PC-9 (cell line): ENCODE measurements around the gene SDK1.

Source experiments
- CTCF ChIP-seq: fragments of 200-600 bp; sonication (generic); conservative IDR thresholded peaks from 2 replicates; pipeline ENCODE4 v1.6.1; 2017; ENCODE audit warnings: mixed run types, antibody characterized with exemption, mild to moderate bottlenecking, moderate library complexity
- EZH2 ChIP-seq: fragments of 200-600 bp; sonication (generic); IDR thresholded peaks from 2 replicates; pipeline ENCODE4 v1.8.0; 2017; ENCODE audit warnings: antibody characterized with exemption, low read depth

GRCh38 chr7:3538041-3538440 is 237.0 kb downstream of the SDK1 start:
- no peak for TF ChIP-seq EZH2
- no peak for TF ChIP-seq CTCF
